Measurements from ENCODE around the gene GNA12. TPM values are rescaled to one million over a fixed set of nuclear protein-coding genes. Genes with fewer than 3 reads are reported as not detected.

Gene GNA12
- polyA plus RNA-seq (2013, experiment 1 of 4), result 57.4 TPM
- polyA plus RNA-seq (2013, experiment 2 of 4), result 60.7 TPM
- 35.9 TPM for polyA plus RNA-seq (2013, experiment 3 of 4)
- 42.9 TPM for polyA plus RNA-seq (2013, experiment 4 of 4)

- Histone ChIP-seq H3K9me3 (ENCODE audit: control insufficient read depth, low read length) (no peaks in the 10 kb centered on the region), H3K27me3 (ENCODE audit: control insufficient read depth, insufficient read depth, low read length, poor library complexity, severe bottlenecking) (no peaks in the 10 kb centered on the region), H3K27ac (ENCODE audit: insufficient read depth, low read depth, low read length, poor library complexity, severe bottlenecking) (peak within 1 kb of the TSS; percentile 57), H3K4me1 (ENCODE audit: control insufficient read depth, insufficient read depth, low read length) (peaks cover 3% of the 10 kb centered on the region), H3K4me3 (ENCODE audit: insufficient read depth, low read depth, low read length) (peak within 1 kb of the TSS; percentile 81), H3K36me3 (ENCODE audit: control insufficient read depth, insufficient read depth, low read length) (no peaks in the 10 kb centered on the region)
- 2% methylated on average over 79 of the region's 79 CpGs for WGBS, 2 experiments
These were observed at the start of gene GNA12 for GRCh38 chr7:2844153-2845033. TSS of gene GNA12 (minus strand) at chr7:2844308. CDS start at chr7:2844161, 147 bp downstream.

GRCh38 chr7:2893411-2893861 is 49.3 kb upstream of the GNA12 start:
- no peak overlapping the region for H3K27ac ChIP-seq (ENCODE audit: insufficient read depth, low read depth, low read length, poor library complexity, severe bottlenecking)
- H3K27me3 ChIP-seq (ENCODE audit: control insufficient read depth, insufficient read depth, low read length, poor library complexity, severe bottlenecking), result no peaks in the 10 kb centered on the region
- no peaks in the 10 kb centered on the region for H3K36me3 ChIP-seq (ENCODE audit: control insufficient read depth, insufficient read depth, low read length)
- no peak overlapping the region for H3K4me3 ChIP-seq (ENCODE audit: insufficient read depth, low read depth, low read length)
- no peaks in the 10 kb centered on the region for H3K4me1 ChIP-seq (ENCODE audit: control insufficient read depth, insufficient read depth, low read length)
- H3K9me3 ChIP-seq (ENCODE audit: control insufficient read depth, low read length), result no peaks in the 10 kb centered on the region
- WGBS, 2 experiments, result 88 to 92% methylated on average over 9 of the region's 9 CpGs

GRCh38 chr7:2892549-2892948 is 48.4 kb upstream of the GNA12 start:
- no peaks in the 10 kb centered on the region for H3K9me3 ChIP-seq (ENCODE audit: control insufficient read depth, low read length)
- no peaks in the 10 kb centered on the region for H3K36me3 ChIP-seq (ENCODE audit: control insufficient read depth, insufficient read depth, low read length)
- 90 to 96% methylated on average over 8 of the region's 8 CpGs for WGBS, 2 experiments
- no peak overlapping the region for H3K27ac ChIP-seq (ENCODE audit: insufficient read depth, low read depth, low read length, poor library complexity, severe bottlenecking)
- no peaks in the 10 kb centered on the region for H3K4me1 ChIP-seq (ENCODE audit: control insufficient read depth, insufficient read depth, low read length)
- H3K4me3 ChIP-seq (ENCODE audit: insufficient read depth, low read depth, low read length), result no peak overlapping the region
- no peaks in the 10 kb centered on the region for H3K27me3 ChIP-seq (ENCODE audit: control insufficient read depth, insufficient read depth, low read length, poor library complexity, severe bottlenecking)

GRCh38 chr7:2887816-2888215 is 43.7 kb upstream of the GNA12 start:
- H3K4me3 ChIP-seq (ENCODE audit: insufficient read depth, low read depth, low read length), result no peak overlapping the region
- no peaks in the 10 kb centered on the region for H3K36me3 ChIP-seq (ENCODE audit: control insufficient read depth, insufficient read depth, low read length)
- H3K27ac ChIP-seq (ENCODE audit: insufficient read depth, low read depth, low read length, poor library complexity, severe bottlenecking), result no peak overlapping the region
- H3K27me3 ChIP-seq (ENCODE audit: control insufficient read depth, insufficient read depth, low read length, poor library complexity, severe bottlenecking), result no peaks in the 10 kb centered on the region
- WGBS, 2 experiments, result 71 to 79% methylated on average over 6 of the region's 7 CpGs
- H3K4me1 ChIP-seq (ENCODE audit: control insufficient read depth, insufficient read depth, low read length), result no peaks in the 10 kb centered on the region
- H3K9me3 ChIP-seq (ENCODE audit: control insufficient read depth, low read length), result no peaks in the 10 kb centered on the region

GRCh38 chr7:2886900-2887299 is 42.8 kb upstream of the GNA12 start:
- H3K9me3 ChIP-seq (ENCODE audit: control insufficient read depth, low read length), result no peaks in the 10 kb centered on the region
- peaks cover 6% of the 10 kb centered on the region for H3K4me1 ChIP-seq (ENCODE audit: control insufficient read depth, insufficient read depth, low read length)
- no peaks in the 10 kb centered on the region for H3K36me3 ChIP-seq (ENCODE audit: control insufficient read depth, insufficient read depth, low read length)
- no peak overlapping the region for H3K4me3 ChIP-seq (ENCODE audit: insufficient read depth, low read depth, low read length)
- no peaks in the 10 kb centered on the region for H3K27me3 ChIP-seq (ENCODE audit: control insufficient read depth, insufficient read depth, low read length, poor library complexity, severe bottlenecking)
- no peak overlapping the region for H3K27ac ChIP-seq (ENCODE audit: insufficient read depth, low read depth, low read length, poor library complexity, severe bottlenecking)
- 40 to 42% methylated on average over 12 of the region's 12 CpGs for WGBS, 2 experiments

GRCh38 chr7:2886391-2886790 is 42.3 kb upstream of the GNA12 start:
- H3K27me3 ChIP-seq (ENCODE audit: control insufficient read depth, insufficient read depth, low read length, poor library complexity, severe bottlenecking), result no peaks in the 10 kb centered on the region
- H3K36me3 ChIP-seq (ENCODE audit: control insufficient read depth, insufficient read depth, low read length), result no peaks in the 10 kb centered on the region
- H3K4me1 ChIP-seq (ENCODE audit: control insufficient read depth, insufficient read depth, low read length), result peaks cover 7% of the 10 kb centered on the region
- WGBS, 2 experiments, result 64 to 67% methylated on average over 5 of the region's 5 CpGs
- H3K4me3 ChIP-seq (ENCODE audit: insufficient read depth, low read depth, low read length), result no peak overlapping the region
- no peak overlapping the region for H3K27ac ChIP-seq (ENCODE audit: insufficient read depth, low read depth, low read length, poor library complexity, severe bottlenecking)
- no peaks in the 10 kb centered on the region for H3K9me3 ChIP-seq (ENCODE audit: control insufficient read depth, low read length)

GRCh38 chr7:2884161-2884560 is 40.1 kb upstream of the GNA12 start:
- H3K27ac ChIP-seq (ENCODE audit: insufficient read depth, low read depth, low read length, poor library complexity, severe bottlenecking), result no peak overlapping the region
- 92 to 93% methylated on average over 9 of the region's 9 CpGs for WGBS, 2 experiments
- no peaks in the 10 kb centered on the region for H3K36me3 ChIP-seq (ENCODE audit: control insufficient read depth, insufficient read depth, low read length)
- H3K9me3 ChIP-seq (ENCODE audit: control insufficient read depth, low read length), result no peaks in the 10 kb centered on the region
- peaks cover 7% of the 10 kb centered on the region for H3K4me1 ChIP-seq (ENCODE audit: control insufficient read depth, insufficient read depth, low read length)
- no peak overlapping the region for H3K4me3 ChIP-seq (ENCODE audit: insufficient read depth, low read depth, low read length)
- H3K27me3 ChIP-seq (ENCODE audit: control insufficient read depth, insufficient read depth, low read length, poor library complexity, severe bottlenecking), result no peaks in the 10 kb centered on the region

- no peak overlapping the region for H3K27ac ChIP-seq (ENCODE audit: insufficient read depth, low read depth, low read length, poor library complexity, severe bottlenecking)
- H3K36me3 ChIP-seq (ENCODE audit: control insufficient read depth, insufficient read depth, low read length), result no peaks in the 10 kb centered on the region
- no peaks in the 10 kb centered on the region for H3K9me3 ChIP-seq (ENCODE audit: control insufficient read depth, low read length)
- 89% methylated on average over 17 of the region's 17 CpGs for WGBS, 2 experiments
- peaks cover 7% of the 10 kb centered on the region for H3K4me1 ChIP-seq (ENCODE audit: control insufficient read depth, insufficient read depth, low read length)
- H3K4me3 ChIP-seq (ENCODE audit: insufficient read depth, low read depth, low read length), result no peak overlapping the region
- no peaks in the 10 kb centered on the region for H3K27me3 ChIP-seq (ENCODE audit: control insufficient read depth, insufficient read depth, low read length, poor library complexity, severe bottlenecking)
These were observed 39.0 kb upstream of the GNA12 start for GRCh38 chr7:2883101-2883500.

- H3K36me3 ChIP-seq (ENCODE audit: control insufficient read depth, insufficient read depth, low read length), result no peaks in the 10 kb centered on the region
- no peak overlapping the region for H3K27ac ChIP-seq (ENCODE audit: insufficient read depth, low read depth, low read length, poor library complexity, severe bottlenecking)
- no peak overlapping the region for H3K4me3 ChIP-seq (ENCODE audit: insufficient read depth, low read depth, low read length)
- no peaks in the 10 kb centered on the region for H3K9me3 ChIP-seq (ENCODE audit: control insufficient read depth, low read length)
- H3K4me1 ChIP-seq (ENCODE audit: control insufficient read depth, insufficient read depth, low read length), result peaks cover 7% of the 10 kb centered on the region
- H3K27me3 ChIP-seq (ENCODE audit: control insufficient read depth, insufficient read depth, low read length, poor library complexity, severe bottlenecking), result no peaks in the 10 kb centered on the region
- WGBS, 2 experiments, result 54 to 56% methylated on average over 10 of the region's 10 CpGs
These were observed 38.0 kb upstream of the GNA12 start for GRCh38 chr7:2882111-2882510.

- Histone ChIP-seq H3K4me3 (ENCODE audit: insufficient read depth, low read depth, low read length) (no peak overlapping the region), H3K9me3 (ENCODE audit: control insufficient read depth, low read length) (no peaks in the 10 kb centered on the region), H3K4me1 (ENCODE audit: control insufficient read depth, insufficient read depth, low read length) (peaks cover 7% of the 10 kb centered on the region), H3K36me3 (ENCODE audit: control insufficient read depth, insufficient read depth, low read length) (no peaks in the 10 kb centered on the region), H3K27me3 (ENCODE audit: control insufficient read depth, insufficient read depth, low read length, poor library complexity, severe bottlenecking) (no peaks in the 10 kb centered on the region), H3K27ac (ENCODE audit: insufficient read depth, low read depth, low read length, poor library complexity, severe bottlenecking) (no peak overlapping the region)
- WGBS, 2 experiments, result 78 to 81% methylated on average over 18 of the region's 18 CpGs
These were observed 36.9 kb upstream of the GNA12 start for GRCh38 chr7:2880874-2881533.
